Fibroblast of skin of right quadriceps (primary cell): ENCODE results near the gene KRTAP12-1.

Experiments
- DNase-seq: peaks from one replicate; pipeline ENCODE4 v3.0.0-alpha.2; 2013

The KRTAP12-1 gene

GRCh38 chr21:44681861-44682579 is at the start of gene KRTAP12-1:
KRTAP12-1 (minus strand) TSS chr21:44682163; CDS start chr21:44682123, 40 bp downstream.
- no peak for DNase-seq

GRCh38 chr21:44730951-44731579 is 49.1 kb upstream of the KRTAP12-1 start:
- DNase-seq: no peak

GRCh38 chr21:44730028-44730395 is 48.0 kb upstream of the KRTAP12-1 start:
- no peak for DNase-seq

GRCh38 chr21:44729336-44730027 is 47.5 kb upstream of the KRTAP12-1 start:
- DNase-seq: no peak

- DNase-seq: no peak
Measured at GRCh38 chr21:44728716-44729115, 46.8 kb upstream of the KRTAP12-1 start.

- no peak for DNase-seq
Measured at GRCh38 chr21:44727757-44728156, 45.8 kb upstream of the KRTAP12-1 start.

- DNase-seq: no peak
Measured at GRCh38 chr21:44727321-44727720, 45.4 kb upstream of the KRTAP12-1 start.

- DNase-seq: no peak
Measured at GRCh38 chr21:44726826-44727225, 44.9 kb upstream of the KRTAP12-1 start.

- DNase-seq: no peak
Measured at GRCh38 chr21:44724926-44725325, 43.0 kb upstream of the KRTAP12-1 start.

GRCh38 chr21:44724196-44724595 is 42.2 kb upstream of the KRTAP12-1 start:
- no peak for DNase-seq

GRCh38 chr21:44723177-44724131 is 41.5 kb upstream of the KRTAP12-1 start:
- no peak for DNase-seq

GRCh38 chr21:44722731-44723130 is 40.8 kb upstream of the KRTAP12-1 start:
- DNase-seq: no peak

GRCh38 chr21:44720170-44720569 is 38.2 kb upstream of the KRTAP12-1 start:
- DNase-seq: no peak

GRCh38 chr21:44718571-44718970 is 36.6 kb upstream of the KRTAP12-1 start:
- DNase-seq: no peak

- DNase-seq: no peak
Measured at GRCh38 chr21:44718093-44718492, 36.1 kb upstream of the KRTAP12-1 start.

- peak; percentile 8 for DNase-seq
Measured at GRCh38 chr21:44716984-44717383, 35.0 kb upstream of the KRTAP12-1 start.

- no peak for DNase-seq
Measured at GRCh38 chr21:44714905-44715304, 32.9 kb upstream of the KRTAP12-1 start.

GRCh38 chr21:44713846-44714245 is 31.9 kb upstream of the KRTAP12-1 start:
- DNase-seq: no peak

- DNase-seq: no peak
Measured at GRCh38 chr21:44713130-44713529, 31.2 kb upstream of the KRTAP12-1 start.

- no peak for DNase-seq
Measured at GRCh38 chr21:44712203-44713028, 30.5 kb upstream of the KRTAP12-1 start.

- no peak for DNase-seq
Measured at GRCh38 chr21:44711327-44712202, 29.6 kb upstream of the KRTAP12-1 start, which contains the start of gene TSPEAR. TSPEAR (minus strand) TSS chr21:44711572; CDS start chr21:44711514, 58 bp downstream.
